Measurements from ENCODE around the gene PPP1R15B. TPM values are rescaled to one million over a fixed set of nuclear protein-coding genes. Genes with fewer than 3 reads are reported as not detected.

Gene PPP1R15B
- total and polyA plus RNA-seq, 2 experiments from 2014 or later, result 34.0 to 77.0 TPM

DNA sequence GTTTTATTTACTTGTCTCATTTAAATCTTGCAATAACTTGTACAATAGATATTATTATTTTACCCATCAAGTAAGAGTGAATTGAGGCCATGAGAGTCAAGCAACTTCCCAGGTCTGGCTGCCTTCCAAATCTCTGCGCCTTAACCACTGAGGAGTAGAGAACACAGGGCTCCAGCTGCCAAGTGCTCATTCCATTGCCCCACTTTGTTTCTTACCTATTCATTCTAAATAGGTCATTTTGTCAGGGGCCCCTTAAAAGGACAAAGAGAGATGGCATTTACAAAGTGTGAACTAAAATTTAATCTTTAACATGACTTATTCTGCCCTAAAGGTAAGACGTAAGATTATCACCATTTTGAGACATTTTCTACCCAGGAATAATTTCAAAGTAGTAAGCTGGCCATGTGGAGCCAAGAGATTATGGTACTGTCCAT is 3.5 kb downstream of the PPP1R15B start:
- Histone ChIP-seq H3K27me3 (no peaks in the 10 kb centered on the region), H2AFZ (no peak overlapping the region), H3K4me1 (ENCODE audit: insufficient read depth) (peaks cover 17% of the 10 kb centered on the region), H3K79me2 (peaks cover 91% of the 10 kb centered on the region), H4K20me1 (ENCODE audit: insufficient read depth, poor library complexity, severe bottlenecking) (peaks cover 75% of the 10 kb centered on the region), H3K4me2 (peak overlapping the region; percentile 81), H3K9me3 (ENCODE audit: low read depth) (no peaks in the 10 kb centered on the region), H3K36me3 (replicated peaks; ENCODE audit: insufficient read depth, low read depth) (peaks cover 5% of the 10 kb centered on the region), H3K9me2 (replicated peaks; ENCODE audit: insufficient read depth) (no peaks in the 10 kb centered on the region), H3K27ac (no peak overlapping the region), H3K4me3 (peak overlapping the region; percentile 96)
- 2% methylated on average over 2 of the region's 2 CpGs for WGBS (ENCODE audit: low lambda C conversion rate, missing lambda C conversion rate)
- peak; percentile 57 for DNase-seq (ENCODE audit: low spot score)
- TF ChIP-seq, protein P1, sequence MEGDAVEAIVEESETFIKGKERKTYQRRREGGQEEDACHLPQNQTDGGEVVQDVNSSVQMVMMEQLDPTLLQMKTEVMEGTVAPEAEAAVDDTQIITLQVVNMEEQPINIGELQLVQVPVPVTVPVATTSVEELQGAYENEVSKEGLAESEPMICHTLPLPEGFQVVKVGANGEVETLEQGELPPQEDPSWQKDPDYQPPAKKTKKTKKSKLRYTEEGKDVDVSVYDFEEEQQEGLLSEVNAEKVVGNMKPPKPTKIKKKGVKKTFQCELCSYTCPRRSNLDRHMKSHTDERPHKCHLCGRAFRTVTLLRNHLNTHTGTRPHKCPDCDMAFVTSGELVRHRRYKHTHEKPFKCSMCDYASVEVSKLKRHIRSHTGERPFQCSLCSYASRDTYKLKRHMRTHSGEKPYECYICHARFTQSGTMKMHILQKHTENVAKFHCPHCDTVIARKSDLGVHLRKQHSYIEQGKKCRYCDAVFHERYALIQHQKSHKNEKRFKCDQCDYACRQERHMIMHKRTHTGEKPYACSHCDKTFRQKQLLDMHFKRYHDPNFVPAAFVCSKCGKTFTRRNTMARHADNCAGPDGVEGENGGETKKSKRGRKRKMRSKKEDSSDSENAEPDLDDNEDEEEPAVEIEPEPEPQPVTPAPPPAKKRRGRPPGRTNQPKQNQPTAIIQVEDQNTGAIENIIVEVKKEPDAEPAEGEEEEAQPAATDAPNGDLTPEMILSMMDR (IDR thresholded peaks at IDR 0.05; ENCODE audit: poor library complexity), result no peak
- TF ChIP-seq EZH2 (IDR thresholded peaks at IDR 0.05; ENCODE audit: borderline replicate concordance), result no peak
- no peak for TF ChIP-seq EZH2phosphoT487 (IDR thresholded peaks at IDR 0.05; ENCODE audit: low read depth, severe bottlenecking, unreplicated experiment)

GRCh38 chr1:204407295-204407971 is 4.2 kb downstream of the PPP1R15B start:
- H3K27me3 ChIP-seq, result no peaks in the 10 kb centered on the region
- peaks cover 5% of the 10 kb centered on the region for H3K36me3 ChIP-seq (replicated peaks; ENCODE audit: insufficient read depth, low read depth)
- peak overlapping the region; percentile 81 for H3K4me2 ChIP-seq
- H3K4me1 ChIP-seq (ENCODE audit: insufficient read depth), result peaks cover 15% of the 10 kb centered on the region
- peaks cover 89% of the 10 kb centered on the region for H3K79me2 ChIP-seq
- H3K27ac ChIP-seq, result no peak overlapping the region
- peaks cover 78% of the 10 kb centered on the region for H4K20me1 ChIP-seq (ENCODE audit: insufficient read depth, poor library complexity, severe bottlenecking)
- no peaks in the 10 kb centered on the region for H3K9me2 ChIP-seq (replicated peaks; ENCODE audit: insufficient read depth)
- TF ChIP-seq, protein P1 (IDR thresholded peaks at IDR 0.05; ENCODE audit: poor library complexity), result no peak
- TF ChIP-seq EZH2 (IDR thresholded peaks at IDR 0.05; ENCODE audit: borderline replicate concordance), result no peak
- no peak for TF ChIP-seq EZH2phosphoT487 (IDR thresholded peaks at IDR 0.05; ENCODE audit: low read depth, severe bottlenecking, unreplicated experiment)
- H2AFZ ChIP-seq, result no peak overlapping the region
- 4% methylated on average over 3 of the region's 3 CpGs for WGBS (ENCODE audit: low lambda C conversion rate, missing lambda C conversion rate)
- peak overlapping the region; percentile 96 for H3K4me3 ChIP-seq
- DNase-seq (ENCODE audit: low spot score), result no peak
- no peaks in the 10 kb centered on the region for H3K9me3 ChIP-seq (ENCODE audit: low read depth)

DNA sequence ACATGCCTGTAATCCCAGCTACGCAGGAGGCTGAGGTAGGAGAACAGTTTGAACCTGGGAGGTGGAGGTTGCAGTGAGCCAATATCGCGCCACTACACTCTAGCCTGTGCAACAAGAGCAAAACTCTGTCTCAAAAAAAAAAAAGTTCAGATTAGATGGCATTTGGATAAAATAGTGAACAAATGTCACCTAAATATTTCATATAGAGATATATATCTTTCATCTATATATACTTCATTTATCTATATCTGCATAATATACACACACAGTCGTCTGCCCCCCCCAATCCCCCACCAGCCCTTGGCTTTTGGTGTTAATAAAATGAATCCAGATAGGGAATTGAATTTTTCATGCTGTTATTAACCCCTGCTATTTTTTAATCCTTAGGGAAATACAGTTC is 5.0 kb downstream of the PPP1R15B start:
- Histone ChIP-seq H3K36me3 (replicated peaks; ENCODE audit: insufficient read depth, low read depth) (peaks cover 5% of the 10 kb centered on the region), H3K4me2 (peak overlapping the region; percentile 81), H3K4me3 (peak overlapping the region; percentile 96), H3K9me2 (replicated peaks; ENCODE audit: insufficient read depth) (no peaks in the 10 kb centered on the region), H3K27ac (no peak overlapping the region), H3K4me1 (ENCODE audit: insufficient read depth) (peaks cover 12% of the 10 kb centered on the region), H2AFZ (no peak overlapping the region), H3K9me3 (ENCODE audit: low read depth) (no peaks in the 10 kb centered on the region), H3K79me2 (peaks cover 86% of the 10 kb centered on the region), H3K27me3 (no peaks in the 10 kb centered on the region), H4K20me1 (ENCODE audit: insufficient read depth, poor library complexity, severe bottlenecking) (peaks cover 78% of the 10 kb centered on the region)
- TF ChIP-seq, protein P1 (IDR thresholded peaks at IDR 0.05; ENCODE audit: poor library complexity), result no peak
- TF ChIP-seq EZH2 (IDR thresholded peaks at IDR 0.05; ENCODE audit: borderline replicate concordance) (no peak), EZH2phosphoT487 (IDR thresholded peaks at IDR 0.05; ENCODE audit: low read depth, severe bottlenecking, unreplicated experiment) (no peak)
- DNase-seq (ENCODE audit: low spot score), result no peak
- WGBS (ENCODE audit: low lambda C conversion rate, missing lambda C conversion rate), result 74% methylated on average over 4 of the region's 4 CpGs
